Muscle of leg (tissue), 9 donors: Measurements from ENCODE around the gene RBM18. TPM values are rescaled to one million over a fixed set of nuclear protein-coding genes. Genes with fewer than 3 reads are reported as not detected.

Source experiments
- polyA plus RNA-seq, 8 donors: library from polyadenylated mRNA; unstranded; fragments of 120-200 nt; gene quantifications; one replicate each; pipeline versions ENCODE4 v1.2.1 to v1.2.3, GENCODE V29; 2013; ENCODE audit warnings: inconsistent platforms in 1 of 8, low replicate concordance in 1 of 8; ENCODE audit not compliant: insufficient read length in 8 of 8, insufficient read depth in 1 of 8
- total RNA-seq: library from RNA; stranded (reverse); fragments of 120-200 nt; gene quantifications from one replicate; pipeline ENCODE4 v1.2.4, GENCODE V29; 2013

Gene RBM18
- total and polyA plus RNA-seq, 9 donors = 14.4 to 28.7 (median 25.8) TPM

Other genes with a start within 250 kb of the RBM18 start
- 14.2 TPM for gene TTLL11, start 171.5 kb downstream of the RBM18 start, total RNA-seq
- 10 to 100 TPM; 18.4 to 29.3 (median 20.2) TPM for gene TTLL11, start 171.5 kb downstream of the RBM18 start, polyA plus RNA-seq
- 43.7 TPM for gene NDUFA8, start 105.1 kb downstream of the RBM18 start, total RNA-seq
- gene NDUFA8, start 105.1 kb downstream of the RBM18 start, polyA plus RNA-seq = 10 to 100 TPM; 62.1 to 71.1 (median 65.1) TPM
- gene MORN5, start 104.9 kb downstream of the RBM18 start, total RNA-seq = 0.53 TPM
- gene MORN5, start 104.9 kb downstream of the RBM18 start, polyA plus RNA-seq = under 1 TPM in 6 of 8 donors, not detected in 2; 0.41 to 0.80 (median 0.55) TPM
- 3.7 TPM for gene LHX6, start 35.9 kb downstream of the RBM18 start, total RNA-seq
- gene LHX6, start 35.9 kb downstream of the RBM18 start, polyA plus RNA-seq = 1 to 10 TPM; 4.4 to 6.9 (median 5.8) TPM
- 30.1 TPM for gene MRRF, start within 50 bp of the RBM18 start, total RNA-seq
- 10 to 100 TPM; 24.2 to 31.3 (median 27.1) TPM for gene MRRF, start within 50 bp of the RBM18 start, polyA plus RNA-seq
- gene PTGS1, start 106.2 kb upstream of the RBM18 start, total RNA-seq = 2.7 TPM
- gene PTGS1, start 106.2 kb upstream of the RBM18 start, polyA plus RNA-seq = 1 to 10 TPM; 3.1 to 8.0 (median 3.7) TPM
- not detected for gene OR1J1, start 213.1 kb upstream of the RBM18 start, total RNA-seq
- not detected for gene OR1J1, start 213.1 kb upstream of the RBM18 start, polyA plus RNA-seq
- not detected for gene OR1J2, start 246.0 kb upstream of the RBM18 start, total RNA-seq
- gene OR1J2, start 246.0 kb upstream of the RBM18 start, polyA plus RNA-seq = not detected